Colonic mucosa (tissue), 4 donors: ENCODE data around the gene PBX4. TPM values are rescaled to one million over a fixed set of nuclear protein-coding genes. Genes with fewer than 3 reads are reported as not detected.

ENCODE experiments used
- DNase-seq: peaks from one replicate; pipeline ENCODE4 v3.0.0-alpha.2; 2020
- H3K27ac ChIP-seq: fragments of 200-600 bp; one replicate; pipeline ENCODE4 v1.8.0; 2021
- H3K27me3 ChIP-seq: fragments of 200-600 bp; one replicate; pipeline ENCODE4 v1.8.0; 2021
- H3K36me3 ChIP-seq: fragments of 200-600 bp; one replicate; pipeline ENCODE4 v1.8.0; 2021
- H3K4me1 ChIP-seq: fragments of 200-600 bp; one replicate; pipeline ENCODE4 v1.8.0; 2021; ENCODE audit warnings: mild to moderate bottlenecking
- H3K4me3 ChIP-seq: fragments of 200-600 bp; one replicate; pipeline ENCODE4 v1.8.0; 2021
- H3K9ac ChIP-seq, 2 donors: one replicate each; pipeline ENCODE4 v1.7.0; 2013; ENCODE audit warnings: control low read depth in 2 of 2, low read depth in 2 of 2, low read length in 2 of 2
- H3K9me3 ChIP-seq: fragments of 200-600 bp; one replicate; pipeline ENCODE4 v1.8.0; 2021
- CTCF ChIP-seq: fragments of 200-600 bp; IDR thresholded peaks from one replicate; pipeline ENCODE4 v1.8.0; 2022; ENCODE audit warnings: antibody characterized with exemption, mild to moderate bottlenecking
- intact Hi-C: fragments of 100-400 bp; cut with DNase I; formaldehyde crosslinking; loops from one replicate; pipeline ENCODE4 v1.14.1; 2022
- total RNA-seq, 2 donors: library from RNA; stranded (reverse); fragmentation: NEBNext Ultra II Directional in 1 of 2; extraction: Animal tissue kit (Norgen Biotek cat#: 25700) in 1 of 2; gene quantifications; one replicate each; pipeline ENCODE4 v1.2.1, GENCODE V29; 2021
- donor health status: healthy.
- donor health status: DM: no; HTN: no; CAD: no.
- donor health status: DM: no; HTN: no; CAD: no.

Gene PBX4
- total RNA-seq, 2 donors from 2014 or later: 2.3 to 4.9 TPM

DNA sequence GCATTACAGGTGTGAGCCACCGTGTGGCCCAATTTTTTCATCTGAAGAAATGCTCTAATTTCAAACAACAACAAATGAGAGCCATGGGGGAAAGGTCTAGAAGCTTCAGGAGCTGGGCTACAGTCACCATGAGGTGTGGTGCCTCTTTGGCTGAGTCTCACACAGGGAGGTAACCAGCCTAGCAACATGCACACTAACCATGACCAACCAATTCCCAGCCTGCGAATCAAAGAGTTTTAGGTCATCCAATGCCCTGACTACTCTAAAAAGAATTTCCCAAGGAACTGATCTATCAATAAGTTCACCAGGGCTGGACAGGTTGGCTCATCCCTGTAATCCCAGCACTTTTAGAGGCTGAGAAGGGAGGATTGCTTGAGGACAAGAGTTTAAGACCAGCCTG, 29.9 kb downstream of the PBX4 start:
- no peaks in the 10 kb centered on the region for H3K9me3 ChIP-seq

GRCh38 chr19:19587771-19588170, 30.7 kb downstream of the PBX4 start:
- Histone ChIP-seq H3K27me3 (no peaks in the 10 kb centered on the region), H3K4me1 (no peaks in the 10 kb centered on the region), H3K27ac (no peak overlapping the region), H3K36me3 (no peaks in the 10 kb centered on the region), H3K4me3 (no peak overlapping the region), H3K9me3 (no peaks in the 10 kb centered on the region), H3K9ac (no peak overlapping the region)
- TF ChIP-seq CTCF: no peak
- DNase-seq: no peak
- intact Hi-C loops: no loop called here

More for the DNA sequence above, 29.9 kb downstream of the PBX4 start:
- Histone ChIP-seq H3K27me3 (no peaks in the 10 kb centered on the region), H3K36me3 (no peaks in the 10 kb centered on the region), H3K9ac (no peak overlapping the region), H3K27ac (no peak overlapping the region), H3K4me1 (no peaks in the 10 kb centered on the region), H3K4me3 (no peak overlapping the region)
- intact Hi-C loops: no loop called here
- TF ChIP-seq CTCF: no peak
- DNase-seq: no peak

- no peak for DNase-seq
- Histone ChIP-seq H3K27me3 (no peaks in the 10 kb centered on the region), H3K4me3 (no peak overlapping the region), H3K9ac (no peak overlapping the region), H3K4me1 (no peaks in the 10 kb centered on the region), H3K9me3 (no peaks in the 10 kb centered on the region), H3K27ac (no peak overlapping the region), H3K36me3 (no peaks in the 10 kb centered on the region)
- intact Hi-C loops: no loop called here
- TF ChIP-seq CTCF: no peak
These were observed 34.1 kb downstream of the PBX4 start for GRCh38 chr19:19584356-19584755.

- no peaks in the 10 kb centered on the region for H3K27me3 ChIP-seq
- intact Hi-C loops: no loop called here
- H3K9ac ChIP-seq: no peak overlapping the region
These were observed 36.0 kb downstream of the PBX4 start for GRCh38 chr19:19582471-19582870.

GRCh38 chr19:19581391-19581790, 37.1 kb downstream of the PBX4 start:
- DNase-seq: no peak
- H3K4me3 ChIP-seq: no peak overlapping the region
- H3K4me1 ChIP-seq: no peaks in the 10 kb centered on the region
- H3K27me3 ChIP-seq: no peaks in the 10 kb centered on the region
- TF ChIP-seq CTCF: no peak
- H3K9ac ChIP-seq: no peak overlapping the region
- no peaks in the 10 kb centered on the region for H3K36me3 ChIP-seq
- no peaks in the 10 kb centered on the region for H3K9me3 ChIP-seq
- H3K27ac ChIP-seq: no peak overlapping the region
- intact Hi-C loops: no loop called here

More at GRCh38 chr19:19582471-19582870, 36.0 kb downstream of the PBX4 start:
- TF ChIP-seq CTCF: no peak
- H3K9me3 ChIP-seq: no peaks in the 10 kb centered on the region
- no peaks in the 10 kb centered on the region for H3K36me3 ChIP-seq
- no peak overlapping the region for H3K27ac ChIP-seq
- no peak overlapping the region for H3K4me3 ChIP-seq
- DNase-seq: no peak
- H3K4me1 ChIP-seq: no peaks in the 10 kb centered on the region

- H3K4me1 ChIP-seq: no peaks in the 10 kb centered on the region
- no peaks in the 10 kb centered on the region for H3K36me3 ChIP-seq
- H3K27ac ChIP-seq: peak overlapping the region; percentile 50
- DNase-seq: peak; percentile 47
- H3K9me3 ChIP-seq: no peaks in the 10 kb centered on the region
- no peaks in the 10 kb centered on the region for H3K27me3 ChIP-seq
- intact Hi-C loops: no loop called here
- TF ChIP-seq CTCF: no peak
- no peak overlapping the region for H3K4me3 ChIP-seq
- H3K9ac ChIP-seq: peak overlapping the region in 1 of 2 donors; percentile 38
These were observed 38.1 kb downstream of the PBX4 start for GRCh38 chr19:19580418-19580817.
